GM19193 (cell line): ENCODE data around the gene ATRX.

ENCODE experiments used
- POLR2A ChIP-seq: IDR thresholded peaks from 4 replicates; pipeline ENCODE4 v1.6.1; 2011; ENCODE audit not compliant: insufficient read depth, insufficient read length; ENCODE audit errors: extremely low read depth

The ATRX gene

DNA sequence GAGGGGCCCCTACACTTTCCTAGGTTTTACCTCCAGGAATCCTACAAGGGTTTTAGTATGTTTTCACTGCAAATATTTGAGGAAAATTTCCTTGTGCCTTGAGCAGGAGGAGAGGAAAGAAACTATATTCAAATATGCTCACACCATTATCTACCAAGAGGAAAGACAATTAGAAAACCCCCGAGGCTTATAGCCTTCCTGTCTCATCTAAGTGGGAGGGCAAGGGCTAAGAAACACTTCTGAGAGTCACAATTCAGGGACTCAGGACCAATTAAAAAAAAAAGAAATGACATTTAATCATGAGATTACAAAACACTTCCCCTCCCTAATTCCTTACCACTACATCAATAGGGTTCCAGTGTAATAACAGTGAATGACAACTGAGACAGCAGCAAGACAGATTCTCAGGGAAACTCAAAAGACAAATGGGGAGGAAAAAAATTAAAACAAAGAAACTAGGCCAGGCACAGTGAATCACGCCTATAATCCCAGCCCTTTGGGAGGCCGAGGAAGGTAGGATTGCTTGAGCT lies 45.6 kb downstream of the ATRX start:
- no peak for TF ChIP-seq POLR2A

DNA sequence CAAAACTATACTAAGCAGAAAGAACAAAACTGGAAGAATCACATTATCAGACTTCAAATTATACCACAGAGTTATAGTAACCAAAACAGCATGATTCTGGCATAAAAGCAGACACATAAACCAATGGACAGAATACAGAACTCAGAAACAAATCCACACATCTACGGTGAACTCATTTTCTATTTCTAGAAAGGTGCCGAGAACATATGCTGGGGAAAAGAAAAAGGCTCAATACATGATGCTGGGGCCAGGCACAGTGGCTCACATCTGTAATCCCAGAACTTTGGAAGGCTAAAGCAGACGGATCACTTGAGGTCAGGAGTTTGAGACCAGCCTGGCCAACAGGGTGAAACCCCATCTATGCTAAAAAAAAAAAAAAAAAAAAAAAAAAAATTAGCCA lies 52.7 kb downstream of the ATRX start:
- TF ChIP-seq POLR2A, result no peak

DNA sequence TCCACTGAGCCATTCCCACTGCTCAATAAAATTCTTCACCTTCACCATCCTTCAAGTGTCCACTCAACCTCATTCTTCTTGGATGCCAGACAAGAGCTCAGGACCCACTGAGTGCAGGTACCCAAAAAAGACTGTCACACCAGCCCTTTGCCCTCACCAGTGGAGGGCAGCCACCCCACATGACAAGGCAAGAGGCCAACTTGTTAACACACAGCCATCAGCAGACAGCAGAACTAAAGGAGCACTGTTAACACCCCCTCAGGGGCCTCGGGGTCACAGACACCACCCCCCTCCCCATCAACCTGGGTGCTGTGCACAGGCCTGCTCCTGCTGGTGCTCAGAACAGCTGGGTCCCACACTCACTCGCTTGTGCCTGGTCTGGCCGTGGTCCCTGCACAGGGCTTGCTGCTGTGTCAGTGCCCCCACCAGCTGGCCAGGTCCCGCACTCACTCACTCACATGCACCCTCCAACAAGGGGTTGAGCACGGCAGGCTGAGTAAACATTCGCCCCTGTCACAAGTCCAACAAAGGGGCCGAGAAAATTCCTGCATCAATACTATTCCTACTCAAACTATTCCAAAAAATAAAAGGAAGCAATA lies 54.1 kb downstream of the ATRX start:
- no peak for TF ChIP-seq POLR2A

DNA sequence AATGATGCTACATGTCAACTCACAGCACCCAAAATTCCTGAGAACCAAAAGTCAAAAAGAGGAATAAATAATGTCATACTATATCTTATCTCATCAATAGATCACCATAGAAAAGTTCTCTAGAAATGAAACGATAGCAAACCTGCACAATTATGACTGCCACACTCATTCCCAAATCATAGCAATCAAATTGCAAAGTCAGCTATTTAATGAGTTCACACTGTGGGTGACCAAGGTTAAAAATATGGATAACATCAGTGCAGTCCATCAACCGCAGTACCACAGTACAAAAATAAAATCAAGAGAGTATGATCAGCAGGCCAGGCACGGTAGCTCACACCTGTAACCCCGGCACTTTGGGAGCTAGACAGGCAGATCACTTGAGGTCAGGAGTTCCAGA lies 62.3 kb downstream of the ATRX start:
- no peak for TF ChIP-seq POLR2A

DNA sequence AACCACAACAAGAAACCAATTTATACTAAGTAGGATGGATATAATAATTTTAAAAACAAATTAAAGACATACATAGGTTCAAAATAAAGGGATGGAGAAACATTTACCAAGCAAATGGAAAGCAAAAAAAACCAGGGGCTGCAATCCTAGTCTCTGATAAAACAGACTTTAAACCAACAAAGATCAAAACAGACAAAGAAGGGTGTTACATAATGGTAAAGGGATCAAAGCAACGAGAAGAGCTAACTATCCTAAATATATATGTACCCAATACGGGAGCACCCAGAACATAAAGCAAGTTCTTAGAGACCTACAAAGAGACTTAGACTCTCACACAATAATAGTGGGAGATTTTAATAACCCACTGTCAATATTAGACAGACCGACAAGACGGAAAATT lies 66.6 kb downstream of the ATRX start:
- no peak for TF ChIP-seq POLR2A

DNA sequence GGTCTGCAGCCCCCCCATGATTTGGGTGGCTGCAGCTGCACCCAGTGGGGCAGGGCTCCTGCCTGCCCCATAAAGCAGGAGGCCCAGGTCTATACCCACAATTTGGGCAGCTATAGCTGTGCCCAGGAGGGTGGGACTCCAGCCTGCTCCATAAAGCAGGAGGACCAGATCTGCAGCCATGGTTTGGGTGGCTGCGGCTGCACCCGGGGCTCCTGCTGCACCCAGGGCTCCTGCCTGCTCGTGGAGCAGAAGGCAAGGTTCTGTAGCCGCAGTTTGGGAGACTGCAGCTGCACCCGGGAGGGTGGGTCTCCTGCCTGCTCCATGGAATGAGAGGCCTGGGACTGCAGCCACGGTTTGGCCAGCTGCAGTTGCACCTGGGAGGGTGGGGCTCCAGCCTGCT lies 81.1 kb downstream of the ATRX start:
- no peak for TF ChIP-seq POLR2A

DNA sequence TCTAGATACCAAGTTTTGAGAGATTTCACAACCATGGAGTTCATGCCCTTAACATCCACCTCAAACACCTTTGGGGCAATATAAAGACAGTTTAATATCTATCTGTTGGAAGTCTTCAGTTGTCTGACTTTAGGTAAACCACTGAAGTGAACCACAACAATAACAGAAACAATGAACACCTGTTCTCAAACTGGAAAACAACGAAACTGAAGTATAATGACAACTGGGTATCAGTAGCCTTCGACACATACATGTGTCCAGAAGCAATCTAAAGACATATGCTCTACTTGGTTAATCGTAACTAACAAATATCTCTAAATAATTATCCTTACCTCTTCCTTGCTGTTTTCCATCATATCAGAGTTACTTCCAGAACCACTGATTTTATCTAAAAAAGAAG lies 87.8 kb downstream of the ATRX start:
- no peak for TF ChIP-seq POLR2A

DNA sequence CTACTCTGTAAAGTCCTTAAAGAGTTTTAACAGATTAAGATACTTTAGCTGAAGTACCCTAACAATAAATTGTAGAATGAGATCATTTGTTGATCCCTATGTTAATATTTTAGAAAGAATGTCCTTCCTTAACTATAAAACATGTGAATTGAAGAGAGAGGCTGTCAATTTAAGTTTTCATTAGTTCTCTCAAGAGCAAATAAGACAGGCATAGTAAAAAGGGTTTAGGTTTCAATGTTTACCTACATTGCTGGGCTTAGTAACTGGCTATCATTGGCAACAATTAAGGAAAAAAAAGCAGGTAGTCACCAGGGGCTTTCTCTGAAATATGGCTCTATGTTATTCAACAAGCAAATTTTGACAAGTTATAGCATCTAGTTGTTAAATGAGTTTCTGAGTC lies 91.5 kb downstream of the ATRX start:
- TF ChIP-seq POLR2A, result no peak

DNA sequence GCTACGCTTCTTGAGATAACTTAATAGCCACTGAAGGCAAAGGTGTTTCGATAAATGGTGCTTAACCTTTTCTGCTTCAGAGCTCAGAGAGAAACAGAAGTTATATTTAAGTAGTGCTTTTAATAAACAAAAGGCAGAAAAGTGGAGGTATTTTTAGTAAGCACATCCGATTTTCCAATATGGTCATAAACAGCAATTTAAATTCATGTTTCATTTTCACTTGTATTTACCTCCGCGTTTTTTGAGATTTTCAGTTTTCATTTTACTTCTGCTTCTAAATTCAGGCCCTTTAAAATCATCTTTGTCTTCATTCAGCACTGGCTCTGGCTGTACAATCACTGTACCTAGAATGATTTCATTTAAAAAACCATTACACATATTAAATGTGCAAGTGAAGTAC lies 92.4 kb downstream of the ATRX start:
- TF ChIP-seq POLR2A, result no peak

DNA sequence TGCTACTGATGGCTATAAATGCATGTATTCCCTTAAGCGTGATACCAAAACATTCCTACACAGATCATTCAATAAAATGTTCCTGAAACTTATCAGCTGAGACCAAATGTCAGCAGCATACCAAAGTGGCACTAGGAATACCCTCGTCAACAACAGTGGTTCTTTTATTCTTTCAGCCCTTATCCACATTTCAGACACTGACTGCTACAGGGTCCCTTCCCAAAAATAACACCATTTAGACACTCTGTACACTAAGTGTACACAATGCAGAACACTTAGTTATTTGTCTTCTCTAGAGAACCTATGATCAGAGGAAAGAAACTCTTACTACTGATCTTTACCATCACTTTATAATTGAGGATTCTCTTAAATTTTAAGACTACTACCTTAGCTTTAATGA lies 94.1 kb downstream of the ATRX start:
- no peak for TF ChIP-seq POLR2A

DNA sequence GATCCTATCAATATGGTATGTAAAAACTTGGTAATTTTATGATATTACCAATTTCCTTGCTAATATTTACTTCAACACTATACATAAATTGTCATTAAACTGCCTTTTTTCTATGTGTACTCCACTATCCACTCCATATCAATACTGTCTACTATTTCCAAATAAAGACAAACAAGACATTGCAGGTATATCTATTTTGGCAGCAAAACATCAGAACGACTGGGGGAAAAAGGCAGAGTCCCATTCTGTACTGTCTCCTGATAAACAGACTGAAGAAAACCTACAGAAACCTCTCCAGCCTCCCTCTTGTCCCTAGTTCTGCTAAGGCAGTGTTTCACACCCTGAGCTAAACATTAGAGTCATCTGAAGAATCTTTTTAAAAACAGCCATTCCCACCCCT lies 96.6 kb downstream of the ATRX start:
- TF ChIP-seq POLR2A, result no peak

DNA sequence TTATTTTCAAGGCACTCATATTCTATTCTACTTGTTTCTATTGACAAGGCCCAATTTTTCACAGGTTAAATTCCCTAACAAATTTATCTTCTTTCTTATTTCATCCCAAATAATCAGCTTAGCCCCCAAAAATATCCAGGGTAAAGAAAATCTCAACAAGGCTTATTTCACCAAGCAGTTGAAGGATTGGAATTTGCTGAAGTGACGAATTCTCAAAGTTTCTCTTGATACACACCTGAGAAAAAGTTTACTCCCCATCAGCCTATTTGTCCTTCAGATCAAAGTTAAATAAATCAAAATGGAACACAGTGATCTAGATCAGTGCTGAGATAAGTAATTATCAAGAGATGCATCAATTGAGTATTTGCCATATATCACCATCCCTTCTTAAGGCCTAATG lies 106.9 kb downstream of the ATRX start:
- no peak for TF ChIP-seq POLR2A

DNA sequence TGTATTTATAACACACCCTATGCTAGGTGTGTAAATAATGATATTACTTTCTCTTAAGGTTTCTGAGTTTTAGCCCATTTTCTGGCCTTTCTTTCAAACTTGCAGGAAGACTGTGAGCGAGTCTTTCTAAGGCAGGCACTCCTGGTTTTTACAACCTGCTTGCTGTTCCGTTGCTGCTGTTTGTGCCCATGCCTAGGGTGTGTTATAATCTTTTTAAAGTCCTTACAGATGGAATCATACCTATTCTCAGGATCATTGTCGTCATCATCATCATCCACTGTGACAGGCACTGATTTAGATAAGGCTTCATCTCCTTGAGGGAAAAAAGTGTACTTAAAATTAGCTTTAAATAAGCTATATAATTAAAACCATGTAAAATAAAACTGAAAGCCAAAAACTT lies 110.0 kb downstream of the ATRX start:
- no peak for TF ChIP-seq POLR2A

DNA sequence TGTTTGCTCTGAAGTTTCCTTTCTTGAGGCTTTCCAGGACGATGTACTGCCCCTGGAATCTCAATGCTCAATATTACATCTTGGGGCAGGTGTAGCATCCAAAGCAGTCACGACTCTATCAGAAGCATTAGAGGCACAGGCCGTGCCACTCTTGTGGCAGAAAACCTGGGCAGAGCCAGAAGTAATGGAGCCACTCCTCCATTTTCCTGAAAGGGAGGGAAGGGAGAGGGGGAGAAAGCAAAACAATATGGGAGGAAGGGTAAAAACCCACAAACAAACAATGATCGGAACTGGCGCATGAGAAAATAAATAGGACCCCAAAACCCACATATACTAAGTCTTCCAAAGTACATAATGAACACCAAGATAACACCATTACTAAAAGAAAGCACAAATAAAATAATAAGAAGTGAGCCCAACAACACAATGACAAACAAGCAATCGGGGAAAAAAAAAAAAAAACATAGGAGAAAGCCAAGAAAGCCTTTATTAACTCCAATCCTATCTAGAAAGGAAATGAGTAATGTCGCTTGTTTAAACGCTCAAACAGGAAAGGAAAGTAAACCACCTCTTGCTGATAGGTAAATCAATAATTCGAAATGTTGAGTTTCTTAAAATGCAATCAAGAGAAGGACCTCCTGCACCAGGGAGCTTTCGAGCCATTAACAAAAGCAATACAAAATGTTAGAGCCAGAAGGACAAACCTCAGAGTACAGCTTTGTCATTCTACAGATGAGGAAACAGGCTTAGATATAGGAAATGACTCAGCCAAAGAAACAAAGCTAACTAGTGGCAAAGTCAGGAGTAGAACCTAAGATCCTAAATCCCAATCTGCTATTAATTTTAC lies 117.4 kb downstream of the ATRX start:
- TF ChIP-seq POLR2A, result no peak

DNA sequence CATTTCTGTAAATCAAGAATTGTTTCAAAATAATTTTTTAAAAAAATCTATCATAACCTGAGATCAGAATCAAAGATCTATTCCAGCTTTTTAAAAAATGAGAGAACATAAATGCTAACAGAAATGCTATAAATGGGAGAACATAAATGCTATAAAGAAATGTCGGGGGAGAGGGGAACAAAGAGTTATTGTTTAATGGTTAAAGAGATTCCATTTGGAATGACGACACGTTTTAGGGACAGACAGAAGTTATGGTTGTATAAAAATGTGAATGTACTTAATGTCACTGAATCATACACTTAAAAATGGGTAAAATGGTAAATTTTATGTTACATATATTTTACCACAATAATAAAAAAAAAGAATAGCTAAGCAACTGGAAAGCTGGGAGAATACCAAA lies 127.1 kb downstream of the ATRX start:
- TF ChIP-seq POLR2A, result no peak

DNA sequence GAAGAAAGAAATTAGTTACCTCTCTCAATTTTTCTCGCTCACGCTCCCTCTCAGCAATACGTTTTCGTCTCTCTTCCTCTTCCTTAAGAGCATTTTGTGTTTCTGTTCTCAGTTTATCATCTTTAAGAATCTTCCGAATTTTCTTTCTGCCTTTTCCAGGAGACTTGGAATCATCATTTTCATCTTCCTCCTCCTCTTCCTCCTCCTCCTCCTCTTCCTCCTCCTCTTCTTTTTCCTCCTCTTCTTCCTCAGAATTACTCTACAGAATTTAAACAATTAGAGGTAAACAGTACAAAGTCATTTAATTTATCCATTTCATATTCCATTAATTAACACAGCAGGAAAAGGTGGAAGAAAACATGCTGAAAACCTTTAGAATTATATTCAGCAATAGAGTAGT lies 133.9 kb downstream of the ATRX start:
- TF ChIP-seq POLR2A, result no peak
